Esophagus squamous epithelium (tissue), 5 donors: ENCODE measurements around the gene GRK2. TPM values are rescaled to one million over a fixed set of nuclear protein-coding genes. Genes with fewer than 3 reads are reported as not detected.

Experiments used
- DNase-seq: peaks from one replicate; lab custom pipeline; 2025; lab: John Stamatoyannopoulos, UW
- H3K27ac ChIP-seq, 4 donors: fragments of 200-600 bp; sonication (generic); one replicate each; pipeline ENCODE4 v1.5.1; 2016 to 2019; ENCODE audit warnings: mild to moderate bottlenecking in 1 of 4
- H3K27me3 ChIP-seq, 4 donors: fragments of 200-600 bp; sonication (generic); 1 replicate in 3 of 4; 2 replicates in 1 of 4; pipeline versions ENCODE4 v1.5.1 to v1.6.0; 2017 to 2021; ENCODE audit warnings: antibody characterized with exemption in 1 of 4
- H3K36me3 ChIP-seq, 3 donors: fragments of 200-600 bp; sonication (generic); one replicate each; pipeline ENCODE4 v1.5.1; 2016 to 2019
- H3K4me1 ChIP-seq, 3 donors: fragments of 200-600 bp; sonication (generic); one replicate each; pipeline ENCODE4 v1.5.1; 2017 to 2019
- H3K4me3 ChIP-seq, 4 donors: fragments of 200-600 bp; sonication (generic); 1 replicate in 3 of 4; 2 replicates in 1 of 4; pipeline ENCODE4 v1.5.1; 2016 to 2019; ENCODE audit warnings: mild to moderate bottlenecking in 2 of 4, moderate library complexity in 1 of 4
- H3K9me3 ChIP-seq, 3 donors: fragments of 200-600 bp; sonication (generic); one replicate each; pipeline ENCODE4 v1.5.1; 2016 to 2019
- CTCF ChIP-seq, 6 experiments: fragments of 450-650 bp in 4 of 6; fragments of 200-600 bp in 2 of 6; sonication (generic) in 2 of 6; IDR thresholded peaks; one replicate each; pipeline ENCODE4 v1.5.1; 2016 to 2019; ENCODE audit warnings: antibody characterized with exemption in 6 of 6, mild to moderate bottlenecking in 4 of 6, moderate library complexity in 4 of 6
- POLR2A ChIP-seq, 4 donors: fragments of 450-650 bp; IDR thresholded peaks; one replicate each; pipeline ENCODE4 v1.6.1; 2017; ENCODE audit warnings: antibody characterized with exemption in 4 of 4, mild to moderate bottlenecking in 4 of 4, moderate library complexity in 3 of 4
- WGBS, 2 donors: methylation state at CpG; one replicate each; pipeline ENCODE4 v1.1.5; 2018; 5-methylcytosine and 5-hydroxymethylcytosine counted together
- intact Hi-C: fragments of 100-400 bp; cut with DNase I; formaldehyde crosslinking; loops from one replicate; pipeline ENCODE4 v1.15.0; 2022
- total RNA-seq, 4 donors: library from RNA; depleted of rRNA; stranded (reverse); fragments of >200 nt; gene quantifications; one replicate each; pipeline ENCODE4 v1.1.0, GENCODE V29; 2016
- donor health status: DM: yes; HTN: yes; CAD: no.

The GRK2 gene
- total RNA-seq, 4 donors from 2014 or later: 54.1 to 93.2 (median 68.5) TPM

GRCh38 chr11:67264877-67265632, 1.2 kb upstream of the GRK2 start:
- no peaks in the 10 kb centered on the region for H3K9me3 ChIP-seq
- DNase-seq: no peak
- H3K36me3 ChIP-seq: peaks cover 8 to 20% (median 15%) of the 10 kb centered on the region in 3 donors
- peak overlapping the region; percentile 88 to 97 (median 93) for H3K27ac ChIP-seq
- H3K4me1 ChIP-seq: peaks cover 70 to 90% (median 80%) of the 10 kb centered on the region in 3 donors
- no peaks in the 10 kb centered on the region for H3K27me3 ChIP-seq
- H3K4me3 ChIP-seq: no peak overlapping the region
- WGBS, 2 donors: 65 to 69% methylated on average over 2 to 7 of the region's 7 CpGs
- intact Hi-C loops: loop anchor here (5.0 kb wide), 1 partner anchor 52 kb away; no protein-coding TSS in a partner anchor
- TF ChIP-seq POLR2A (IDR thresholded peaks at IDR 0.05): no peak
- TF ChIP-seq CTCF (IDR thresholded peaks at IDR 0.05): no peak

- intact Hi-C loops: loop anchor here (5.0 kb wide), 1 partner anchor 51 kb away; no protein-coding TSS in a partner anchor
- Histone ChIP-seq H3K36me3 (peaks cover 8 to 20% (median 15%) of the 10 kb centered on the region in 3 donors), H3K4me1 (peaks cover 77 to 93% (median 87%) of the 10 kb centered on the region in 3 donors), H3K4me3 (peak overlapping the region in 3 of 4 donors; percentile 19 to 99 (median 29)), H3K9me3 (no peaks in the 10 kb centered on the region), H3K27ac (peak overlapping the region; percentile 90 to 97 (median 94)), H3K27me3 (no peaks in the 10 kb centered on the region)
- no peak for DNase-seq
- WGBS, 2 donors: 39 to 63% methylated on average over 5 to 11 of the region's 54 CpGs
- TF ChIP-seq CTCF (IDR thresholded peaks at IDR 0.05) (peak; percentile 64 to 95 (median 88)), POLR2A (IDR thresholded peaks at IDR 0.05) (no peak)
Measured at GRCh38 chr11:67265633-67266448, 432 bp upstream of the GRK2 start.

- no peaks in the 10 kb centered on the region for H3K9me3 ChIP-seq
- TF ChIP-seq POLR2A (IDR thresholded peaks at IDR 0.05) (peak in 1 of 4 donors; percentile 35), CTCF (IDR thresholded peaks at IDR 0.05) (no peak)
- peaks cover 8 to 33% (median 15%) of the 10 kb centered on the region in 3 donors for H3K36me3 ChIP-seq
- H3K4me1 ChIP-seq: peaks cover 82 to 93% (median 87%) of the 10 kb centered on the region in 3 donors
- H3K4me3 ChIP-seq: peak overlapping the region; percentile 94 to 99 (median 96)
- 5 to 9% methylated on average over 11 to 12 of the region's 30 CpGs for WGBS, 2 donors
- peak overlapping the region; percentile 93 to 98 (median 96) for H3K27ac ChIP-seq
- DNase-seq: no peak
- intact Hi-C loops: loop anchor here (5.0 kb wide), 1 partner anchor 50 kb away; no protein-coding TSS in a partner anchor
- no peaks in the 10 kb centered on the region for H3K27me3 ChIP-seq
Measured at GRCh38 chr11:67267188-67268080, 1.2 kb downstream of the GRK2 start.

- intact Hi-C loops: loop anchor here (5.0 kb wide), 1 partner anchor 49 kb away; no protein-coding TSS in a partner anchor
- Histone ChIP-seq H3K4me3 (peak overlapping the region; percentile 94 to 99 (median 96)), H3K27ac (peak overlapping the region; percentile 93 to 98 (median 96)), H3K9me3 (no peaks in the 10 kb centered on the region), H3K27me3 (no peaks in the 10 kb centered on the region), H3K36me3 (peaks cover 8 to 38% (median 15%) of the 10 kb centered on the region in 3 donors), H3K4me1 (peaks cover 83 to 93% (median 87%) of the 10 kb centered on the region in 3 donors)
- WGBS, 2 donors: 37 to 49% methylated on average over 9 to 16 of the region's 21 CpGs
- no peak for DNase-seq
- no peak for TF ChIP-seq POLR2A (IDR thresholded peaks at IDR 0.05)
- no peak for TF ChIP-seq CTCF (IDR thresholded peaks at IDR 0.05)
Measured at GRCh38 chr11:67268081-67268961, 2.0 kb downstream of the GRK2 start.
